ENCODE data around the gene ABCA3.

The ABCA3 gene

DNA sequence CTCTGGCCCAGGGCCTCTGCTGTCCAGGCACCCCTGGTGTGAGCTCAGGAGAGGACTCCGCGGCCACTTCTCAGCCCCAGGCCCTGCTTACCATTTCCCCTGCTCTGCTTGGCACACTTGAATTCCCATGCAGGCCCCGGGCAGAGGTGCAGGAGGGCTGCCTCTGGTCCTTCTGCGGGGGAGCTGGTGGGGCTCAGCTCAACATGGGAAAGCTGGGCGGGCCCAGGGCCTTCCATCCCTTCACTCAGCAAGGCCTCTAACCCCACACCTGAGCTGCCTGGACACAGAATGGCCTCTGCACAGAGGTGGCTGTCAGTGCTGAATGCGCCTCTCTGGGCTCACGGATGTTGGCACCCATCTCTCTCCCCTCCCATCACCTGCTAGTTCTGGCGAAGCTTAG lies 60.1 kb downstream of the ABCA3 start:
- no peak overlapping the region for H3K4me3 ChIP-seq (ENCODE audit: low read depth, low read length, poor library complexity, severe bottlenecking)
- H3K9me3 ChIP-seq (ENCODE audit: low read length): no peaks in the 10 kb centered on the region
- no peaks in the 10 kb centered on the region for H3K9me2 ChIP-seq (ENCODE audit: low read depth, low read length)
- H3F3A ChIP-seq (ENCODE audit: insufficient read depth, low read length): no peaks in the 10 kb centered on the region
- no peak overlapping the region for H3K27ac ChIP-seq (ENCODE audit: low read depth, low read length, poor library complexity, severe bottlenecking)
- peaks cover 11% of the 10 kb centered on the region for H3K27me3 ChIP-seq (ENCODE audit: insufficient read depth, low read length)
- H3K9ac ChIP-seq (ENCODE audit: low read length): no peak overlapping the region
- H2AFZ ChIP-seq (ENCODE audit: low read length): no peak overlapping the region
- no peak overlapping the region for H3K4me2 ChIP-seq (ENCODE audit: low read length)
- H3K79me2 ChIP-seq (ENCODE audit: insufficient read depth, low read length): no peaks in the 10 kb centered on the region
- H4K20me1 ChIP-seq (ENCODE audit: insufficient read depth, low read length): no peaks in the 10 kb centered on the region
- no peak for TF ChIP-seq EZH2 (IDR thresholded peaks at IDR 0.05; ENCODE audit: borderline replicate concordance, low read length)
- TF ChIP-seq, protein P1, sequence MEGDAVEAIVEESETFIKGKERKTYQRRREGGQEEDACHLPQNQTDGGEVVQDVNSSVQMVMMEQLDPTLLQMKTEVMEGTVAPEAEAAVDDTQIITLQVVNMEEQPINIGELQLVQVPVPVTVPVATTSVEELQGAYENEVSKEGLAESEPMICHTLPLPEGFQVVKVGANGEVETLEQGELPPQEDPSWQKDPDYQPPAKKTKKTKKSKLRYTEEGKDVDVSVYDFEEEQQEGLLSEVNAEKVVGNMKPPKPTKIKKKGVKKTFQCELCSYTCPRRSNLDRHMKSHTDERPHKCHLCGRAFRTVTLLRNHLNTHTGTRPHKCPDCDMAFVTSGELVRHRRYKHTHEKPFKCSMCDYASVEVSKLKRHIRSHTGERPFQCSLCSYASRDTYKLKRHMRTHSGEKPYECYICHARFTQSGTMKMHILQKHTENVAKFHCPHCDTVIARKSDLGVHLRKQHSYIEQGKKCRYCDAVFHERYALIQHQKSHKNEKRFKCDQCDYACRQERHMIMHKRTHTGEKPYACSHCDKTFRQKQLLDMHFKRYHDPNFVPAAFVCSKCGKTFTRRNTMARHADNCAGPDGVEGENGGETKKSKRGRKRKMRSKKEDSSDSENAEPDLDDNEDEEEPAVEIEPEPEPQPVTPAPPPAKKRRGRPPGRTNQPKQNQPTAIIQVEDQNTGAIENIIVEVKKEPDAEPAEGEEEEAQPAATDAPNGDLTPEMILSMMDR (IDR thresholded peaks at IDR 0.05; ENCODE audit: low read length): no peak
- no peaks in the 10 kb centered on the region for H3K4me1 ChIP-seq (ENCODE audit: insufficient read depth, low read length, severe bottlenecking)
- no peaks in the 10 kb centered on the region for H3K36me3 ChIP-seq (ENCODE audit: insufficient read depth, low read length)

DNA sequence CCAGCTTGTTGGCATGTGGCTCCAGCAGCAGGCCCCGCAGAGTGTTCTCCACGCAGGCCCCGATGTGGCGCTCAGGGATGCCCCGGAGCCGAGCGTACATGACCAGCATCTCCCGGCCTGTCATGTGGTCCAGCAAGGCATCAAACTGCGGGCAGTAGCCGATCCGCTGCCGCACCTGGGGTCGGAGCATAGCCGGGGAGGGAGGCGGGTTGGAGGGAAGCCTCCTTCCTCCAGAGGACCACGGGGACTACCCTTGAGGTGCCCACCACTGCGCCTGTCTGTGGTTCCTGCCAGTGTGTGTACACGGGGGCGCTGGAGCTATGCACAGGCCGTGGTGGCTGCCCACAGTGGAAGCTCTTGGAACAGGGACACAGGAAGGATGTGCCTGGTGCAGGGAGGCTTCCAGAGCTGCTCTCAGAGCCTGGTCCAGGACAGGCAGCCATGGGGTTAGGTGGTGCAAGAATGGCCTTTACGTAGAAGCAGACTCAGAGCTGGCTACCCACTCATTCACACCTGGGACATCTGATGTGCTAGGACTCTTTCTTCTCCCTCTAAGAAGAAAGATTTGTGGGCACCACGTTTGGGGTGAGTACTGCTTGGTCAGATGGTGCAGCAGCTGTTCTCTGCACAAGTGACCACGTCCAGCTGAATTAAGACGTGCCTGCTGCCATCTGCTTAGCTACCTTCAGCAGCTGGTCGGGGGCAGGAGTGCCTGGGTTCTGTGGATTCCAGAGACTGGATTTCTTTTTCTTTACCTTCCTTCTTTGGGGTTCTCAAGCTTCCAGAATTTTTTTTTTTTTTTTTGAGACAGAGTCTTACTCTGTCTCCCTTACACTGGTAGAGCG lies 61.4 kb downstream of the ABCA3 start:
- no peaks in the 10 kb centered on the region for H3K79me2 ChIP-seq (ENCODE audit: insufficient read depth, low read length)
- peaks cover 11% of the 10 kb centered on the region for H3K27me3 ChIP-seq (ENCODE audit: insufficient read depth, low read length)
- no peaks in the 10 kb centered on the region for H3F3A ChIP-seq (ENCODE audit: insufficient read depth, low read length)
- no peaks in the 10 kb centered on the region for H3K9me3 ChIP-seq (ENCODE audit: low read length)
- TF ChIP-seq EZH2 (IDR thresholded peaks at IDR 0.05; ENCODE audit: borderline replicate concordance, low read length): no peak
- TF ChIP-seq, protein P1 (IDR thresholded peaks at IDR 0.05; ENCODE audit: low read length): no peak
- no peak overlapping the region for H3K9ac ChIP-seq (ENCODE audit: low read length)
- no peaks in the 10 kb centered on the region for H3K9me2 ChIP-seq (ENCODE audit: low read depth, low read length)
- H3K4me1 ChIP-seq (ENCODE audit: insufficient read depth, low read length, severe bottlenecking): no peaks in the 10 kb centered on the region
- no peak overlapping the region for H2AFZ ChIP-seq (ENCODE audit: low read length)
- H3K36me3 ChIP-seq (ENCODE audit: insufficient read depth, low read length): no peaks in the 10 kb centered on the region
- no peak overlapping the region for H3K4me3 ChIP-seq (ENCODE audit: low read depth, low read length, poor library complexity, severe bottlenecking)
- no peaks in the 10 kb centered on the region for H4K20me1 ChIP-seq (ENCODE audit: insufficient read depth, low read length)
- no peak overlapping the region for H3K4me2 ChIP-seq (ENCODE audit: low read length)
- H3K27ac ChIP-seq (ENCODE audit: low read depth, low read length, poor library complexity, severe bottlenecking): no peak overlapping the region

DNA sequence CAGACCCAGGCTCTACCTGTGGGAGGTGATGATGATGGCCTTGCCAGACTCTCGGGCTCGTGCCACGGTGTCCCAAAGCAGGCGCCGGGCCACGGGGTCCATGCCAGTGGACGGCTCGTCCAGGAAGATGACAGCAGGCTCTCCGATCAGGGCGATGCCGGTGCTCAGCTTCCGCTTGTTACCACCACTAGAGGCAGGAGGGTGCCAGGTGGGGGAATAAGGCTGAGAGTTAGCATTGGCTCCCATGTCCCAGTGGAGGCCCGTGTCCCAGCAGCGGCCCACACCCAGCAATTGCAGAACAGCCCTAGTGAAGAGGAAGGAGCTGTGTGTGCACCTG lies 62.3 kb downstream of the ABCA3 start:
- Histone ChIP-seq H3K36me3 (ENCODE audit: insufficient read depth, low read length) (no peaks in the 10 kb centered on the region; the same call in 1 of the 2 replicates), H3K9me3 (ENCODE audit: low read length) (no peaks in the 10 kb centered on the region), H3K9ac (ENCODE audit: low read length) (no peak overlapping the region), H3K4me3 (ENCODE audit: low read depth, low read length, poor library complexity, severe bottlenecking) (no peak overlapping the region), H3K27me3 (ENCODE audit: insufficient read depth, low read length) (peaks cover 11% of the 10 kb centered on the region), H3K27ac (ENCODE audit: low read depth, low read length, poor library complexity, severe bottlenecking) (no peak overlapping the region), H3K4me1 (ENCODE audit: insufficient read depth, low read length, severe bottlenecking) (no peaks in the 10 kb centered on the region), H3K79me2 (ENCODE audit: insufficient read depth, low read length) (no peaks in the 10 kb centered on the region), H3K4me2 (ENCODE audit: low read length) (no peak overlapping the region), H2AFZ (ENCODE audit: low read length) (no peak overlapping the region), H3F3A (ENCODE audit: insufficient read depth, low read length) (no peaks in the 10 kb centered on the region), H4K20me1 (ENCODE audit: insufficient read depth, low read length) (no peaks in the 10 kb centered on the region), H3K9me2 (ENCODE audit: low read depth, low read length) (no peaks in the 10 kb centered on the region)
- TF ChIP-seq, protein P1 (IDR thresholded peaks at IDR 0.05; ENCODE audit: low read length): peak; percentile 10; the same call in 1 of the 2 replicates
- no peak for TF ChIP-seq EZH2 (IDR thresholded peaks at IDR 0.05; ENCODE audit: borderline replicate concordance, low read length)

All from OCI-LY1 (cell line).